Measurements from ENCODE around the gene PIK3CB. TPM values are rescaled to one million over a fixed set of nuclear protein-coding genes. Genes with fewer than 3 reads are reported as not detected.

The PIK3CB gene
- polyA plus RNA-seq, 1 donor from 2014 or later = 11.5 TPM

DNA sequence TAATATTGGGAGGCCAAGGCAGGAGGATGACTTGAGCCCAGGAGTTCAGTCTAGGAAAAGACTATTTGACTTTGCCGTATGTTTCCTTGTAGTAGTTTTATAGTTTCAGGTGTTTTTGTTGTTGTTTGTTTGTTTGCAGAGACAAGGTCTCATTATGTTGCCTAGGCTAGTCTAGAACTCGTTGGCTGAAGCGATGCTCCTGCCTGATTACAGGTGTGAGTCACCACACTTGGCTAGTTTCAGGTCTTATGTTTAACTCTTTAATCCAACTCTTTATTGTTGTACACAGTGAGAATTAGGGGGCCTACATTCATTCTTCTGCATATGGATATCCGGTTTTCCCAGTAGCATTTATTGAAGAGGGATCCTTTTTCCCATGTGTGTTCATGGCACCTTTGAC, 194.2 kb downstream of the PIK3CB start:
- no peak for TF ChIP-seq EP300 (conservative IDR thresholded peaks at IDR 0.05; ENCODE audit: poor library complexity, severe bottlenecking)
- no peak for TF ChIP-seq EZH2 (IDR thresholded peaks at IDR 0.05; ENCODE audit: borderline replicate concordance, insufficient read depth, low read length, poor library complexity, severe bottlenecking)
- no peak for TF ChIP-seq TAF1 (IDR thresholded peaks at IDR 0.05; ENCODE audit: low read depth)
- TF ChIP-seq POLR2AphosphoS5 (IDR thresholded peaks at IDR 0.05) = no peak
- TF ChIP-seq CTCF (IDR thresholded peaks at IDR 0.05; ENCODE audit: poor library complexity, severe bottlenecking) = no peak
- no peak for TF ChIP-seq SMC3 (conservative IDR thresholded peaks at IDR 0.05; ENCODE audit: poor library complexity)
- TF ChIP-seq RAD21 (conservative IDR thresholded peaks at IDR 0.05) = no peak
- no peak for TF ChIP-seq REST (IDR thresholded peaks at IDR 0.05; ENCODE audit: borderline replicate concordance)
- no peak for TF ChIP-seq MXI1 (conservative IDR thresholded peaks at IDR 0.05; ENCODE audit: poor library complexity, severe bottlenecking)
- no peak overlapping the region for H2AFZ ChIP-seq (ENCODE audit: low read depth, low read length)
- no peaks in the 10 kb centered on the region for H4K20me1 ChIP-seq (ENCODE audit: insufficient read depth)
- no peak overlapping the region for H3K9ac ChIP-seq (ENCODE audit: low read length)
- H3K36me3 ChIP-seq (ENCODE audit: insufficient read depth, low read length) = no peaks in the 10 kb centered on the region
- H3K27ac ChIP-seq (ENCODE audit: low read length) = no peak overlapping the region
- no peaks in the 10 kb centered on the region for H3F3A ChIP-seq (ENCODE audit: insufficient read depth, low read length, poor library complexity, severe bottlenecking)
- no peaks in the 10 kb centered on the region for H3K9me3 ChIP-seq (ENCODE audit: low read length)
- H3K4me2 ChIP-seq (ENCODE audit: low read length) = no peak overlapping the region
- no peaks in the 10 kb centered on the region for H3K27me3 ChIP-seq (ENCODE audit: insufficient read depth, low read depth, low read length)
- H3K4me3 ChIP-seq (ENCODE audit: low read length) = no peak overlapping the region
- H3K9me2 ChIP-seq (ENCODE audit: insufficient read depth, low read length) = no peaks in the 10 kb centered on the region
- no peaks in the 10 kb centered on the region for H3K79me2 ChIP-seq (replicated peaks; ENCODE audit: insufficient read depth, low read length)

DNA sequence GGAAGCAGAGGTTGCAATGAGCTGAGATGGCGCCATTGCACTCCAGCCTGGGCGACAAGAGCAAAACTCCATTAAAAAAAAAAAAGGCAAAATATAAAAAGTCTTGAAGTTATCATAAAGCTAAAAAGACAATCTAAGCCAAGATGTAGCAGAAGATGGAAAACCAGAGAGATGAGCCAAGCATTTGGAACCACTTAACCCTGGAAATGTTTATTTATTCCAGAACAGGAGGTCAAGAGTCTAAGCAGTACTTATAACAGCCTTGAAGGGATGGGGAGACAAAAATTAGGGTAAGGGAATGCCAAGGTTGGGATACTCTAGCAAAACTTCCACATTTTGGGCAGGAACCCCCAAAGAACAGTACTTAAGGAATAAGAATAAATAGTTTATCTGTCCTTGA, 196.1 kb downstream of the PIK3CB start:
- Histone ChIP-seq H4K20me1 (ENCODE audit: insufficient read depth) (no peaks in the 10 kb centered on the region), H3K9me2 (ENCODE audit: insufficient read depth, low read length) (no peaks in the 10 kb centered on the region), H2AFZ (ENCODE audit: low read depth, low read length) (no peak overlapping the region)

More for the DNA sequence above, 196.1 kb downstream of the PIK3CB start:
- TF ChIP-seq EP300 (conservative IDR thresholded peaks at IDR 0.05; ENCODE audit: poor library complexity, severe bottlenecking) (no peak), EZH2 (IDR thresholded peaks at IDR 0.05; ENCODE audit: borderline replicate concordance, insufficient read depth, low read length, poor library complexity, severe bottlenecking) (no peak), RAD21 (conservative IDR thresholded peaks at IDR 0.05) (no peak), SMC3 (conservative IDR thresholded peaks at IDR 0.05; ENCODE audit: poor library complexity) (no peak), POLR2AphosphoS5 (IDR thresholded peaks at IDR 0.05) (no peak), CTCF (IDR thresholded peaks at IDR 0.05; ENCODE audit: poor library complexity, severe bottlenecking) (no peak), TAF1 (IDR thresholded peaks at IDR 0.05; ENCODE audit: low read depth) (no peak), REST (IDR thresholded peaks at IDR 0.05; ENCODE audit: borderline replicate concordance) (no peak), MXI1 (conservative IDR thresholded peaks at IDR 0.05; ENCODE audit: poor library complexity, severe bottlenecking) (no peak)
- Histone ChIP-seq H3K9me3 (ENCODE audit: low read length) (no peaks in the 10 kb centered on the region), H3K79me2 (replicated peaks; ENCODE audit: insufficient read depth, low read length) (no peaks in the 10 kb centered on the region), H3K4me2 (ENCODE audit: low read length) (no peak overlapping the region), H3K9ac (ENCODE audit: low read length) (no peak overlapping the region), H3K4me3 (ENCODE audit: low read length) (no peak overlapping the region), H3F3A (ENCODE audit: insufficient read depth, low read length, poor library complexity, severe bottlenecking) (no peaks in the 10 kb centered on the region), H3K27me3 (ENCODE audit: insufficient read depth, low read depth, low read length) (no peaks in the 10 kb centered on the region), H3K27ac (ENCODE audit: low read length) (no peak overlapping the region), H3K36me3 (ENCODE audit: insufficient read depth, low read length) (no peaks in the 10 kb centered on the region)
